ENCODE measurements around the gene OSTF1.

GRCh38 chr9:75039009-75039408, 49.3 kb upstream of the OSTF1 start:
- TF ChIP-seq POLR2A (IDR thresholded peaks at IDR 0.05; ENCODE audit: low read length) (no peak), GATA1 (IDR thresholded peaks at IDR 0.05; ENCODE audit: low read depth, low read length) (no peak)

Measured in erythroblast (primary cell).